Parathyroid adenoma (tissue), 2 donors: Measurements from ENCODE around the gene TRAPPC14.

Experiments
- H2AFZ ChIP-seq: fragments of 300-600 bp; sonication (generic); one replicate; pipeline ENCODE4 v1.7.0; 2017; ENCODE audit warnings: antibody characterized with exemption, mild to moderate bottlenecking
- H3K27ac ChIP-seq: fragments of 300-600 bp; sonication (generic); one replicate; pipeline ENCODE4 v1.7.0; 2017
- H3K27me3 ChIP-seq: fragments of 300-600 bp; sonication (generic); one replicate; pipeline ENCODE4 v1.7.0; 2017; ENCODE audit warnings: low read length; ENCODE audit not compliant: control insufficient read depth, insufficient read depth
- H3K36me3 ChIP-seq: fragments of 300-600 bp; sonication (generic); one replicate; pipeline ENCODE4 v1.7.0; 2017; ENCODE audit warnings: low read length; ENCODE audit not compliant: control insufficient read depth, insufficient read depth
- H3K4me1 ChIP-seq: fragments of 300-600 bp; sonication (generic); one replicate; pipeline ENCODE4 v1.7.0; 2017; ENCODE audit warnings: control low read depth
- H3K4me2 ChIP-seq: fragments of 300-600 bp; sonication (generic); one replicate; pipeline ENCODE4 v1.7.0; 2017; ENCODE audit warnings: low read length
- H3K4me3 ChIP-seq: fragments of 300-600 bp; sonication (generic); one replicate; pipeline ENCODE4 v1.7.0; 2017; ENCODE audit warnings: low read depth, low read length
- H3K79me2 ChIP-seq: fragments of 300-600 bp; sonication (generic); one replicate; pipeline ENCODE4 v1.7.0; 2017; ENCODE audit warnings: control low read depth
- H3K9ac ChIP-seq: fragments of 300-600 bp; sonication (generic); one replicate; pipeline ENCODE4 v1.7.0; 2017; ENCODE audit warnings: mild to moderate bottlenecking
- H3K9me3 ChIP-seq: fragments of 300-600 bp; sonication (generic); one replicate; pipeline ENCODE4 v1.7.0; 2017; ENCODE audit warnings: low read length; ENCODE audit not compliant: control insufficient read depth
- TF ChIP-seq, protein P1 (sequence below): fragments of 300-600 bp; sonication (generic); IDR thresholded peaks from one replicate; pipeline ENCODE4 v1.7.0; 2017; ENCODE audit warnings: antibody characterized with exemption, mild to moderate bottlenecking
- donor health status: primary hyperparathyroidism.

The TRAPPC14 gene

DNA sequence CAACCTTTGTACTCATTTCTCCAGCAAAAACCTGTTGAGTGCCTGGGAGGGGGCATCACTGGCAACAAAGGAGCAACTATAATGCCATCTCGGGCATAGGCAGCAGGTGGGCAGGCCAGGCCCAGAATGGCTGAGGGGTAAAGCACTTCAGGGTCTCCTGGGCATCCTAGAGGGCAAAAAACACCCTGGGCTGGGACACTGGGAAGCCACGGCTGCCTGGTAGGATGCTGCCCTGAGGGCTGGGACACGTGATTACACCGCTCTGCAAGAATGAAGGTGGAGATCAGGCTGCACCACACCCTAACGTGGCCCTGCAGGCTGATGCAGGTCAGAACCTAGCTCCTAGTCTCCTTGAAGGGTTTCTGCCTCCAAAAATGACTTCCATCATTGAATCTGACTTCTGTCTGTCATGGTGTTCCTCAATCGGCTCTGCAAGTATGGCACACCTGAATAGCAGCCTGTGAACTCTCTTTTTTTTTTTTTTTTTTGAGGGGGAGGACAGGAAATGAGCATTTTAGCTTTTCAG, 4.5 kb upstream of the TRAPPC14 start:
- Histone ChIP-seq H3K9me3 (no peaks in the 10 kb centered on the region), H3K27me3 (no peaks in the 10 kb centered on the region), H3K4me1 (peaks cover 6% of the 10 kb centered on the region), H3K79me2 (no peaks in the 10 kb centered on the region), H3K9ac (no peak overlapping the region), H2AFZ (no peak overlapping the region), H3K4me2 (no peak overlapping the region), H3K36me3 (no peaks in the 10 kb centered on the region), H3K27ac (no peak overlapping the region), H3K4me3 (no peak overlapping the region)
- TF ChIP-seq, protein P1, sequence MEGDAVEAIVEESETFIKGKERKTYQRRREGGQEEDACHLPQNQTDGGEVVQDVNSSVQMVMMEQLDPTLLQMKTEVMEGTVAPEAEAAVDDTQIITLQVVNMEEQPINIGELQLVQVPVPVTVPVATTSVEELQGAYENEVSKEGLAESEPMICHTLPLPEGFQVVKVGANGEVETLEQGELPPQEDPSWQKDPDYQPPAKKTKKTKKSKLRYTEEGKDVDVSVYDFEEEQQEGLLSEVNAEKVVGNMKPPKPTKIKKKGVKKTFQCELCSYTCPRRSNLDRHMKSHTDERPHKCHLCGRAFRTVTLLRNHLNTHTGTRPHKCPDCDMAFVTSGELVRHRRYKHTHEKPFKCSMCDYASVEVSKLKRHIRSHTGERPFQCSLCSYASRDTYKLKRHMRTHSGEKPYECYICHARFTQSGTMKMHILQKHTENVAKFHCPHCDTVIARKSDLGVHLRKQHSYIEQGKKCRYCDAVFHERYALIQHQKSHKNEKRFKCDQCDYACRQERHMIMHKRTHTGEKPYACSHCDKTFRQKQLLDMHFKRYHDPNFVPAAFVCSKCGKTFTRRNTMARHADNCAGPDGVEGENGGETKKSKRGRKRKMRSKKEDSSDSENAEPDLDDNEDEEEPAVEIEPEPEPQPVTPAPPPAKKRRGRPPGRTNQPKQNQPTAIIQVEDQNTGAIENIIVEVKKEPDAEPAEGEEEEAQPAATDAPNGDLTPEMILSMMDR = no peak

- Histone ChIP-seq H3K27ac (no peak overlapping the region), H3K9me3 (no peaks in the 10 kb centered on the region), H3K79me2 (no peaks in the 10 kb centered on the region), H3K4me2 (no peak overlapping the region), H3K36me3 (no peaks in the 10 kb centered on the region), H3K9ac (no peak overlapping the region), H2AFZ (no peak overlapping the region), H3K4me3 (no peak overlapping the region), H3K27me3 (no peaks in the 10 kb centered on the region), H3K4me1 (peaks cover 7% of the 10 kb centered on the region)
- TF ChIP-seq, protein P1 = no peak
Measured at GRCh38 chr7:100160067-100160466, 1.5 kb upstream of the TRAPPC14 start.

DNA sequence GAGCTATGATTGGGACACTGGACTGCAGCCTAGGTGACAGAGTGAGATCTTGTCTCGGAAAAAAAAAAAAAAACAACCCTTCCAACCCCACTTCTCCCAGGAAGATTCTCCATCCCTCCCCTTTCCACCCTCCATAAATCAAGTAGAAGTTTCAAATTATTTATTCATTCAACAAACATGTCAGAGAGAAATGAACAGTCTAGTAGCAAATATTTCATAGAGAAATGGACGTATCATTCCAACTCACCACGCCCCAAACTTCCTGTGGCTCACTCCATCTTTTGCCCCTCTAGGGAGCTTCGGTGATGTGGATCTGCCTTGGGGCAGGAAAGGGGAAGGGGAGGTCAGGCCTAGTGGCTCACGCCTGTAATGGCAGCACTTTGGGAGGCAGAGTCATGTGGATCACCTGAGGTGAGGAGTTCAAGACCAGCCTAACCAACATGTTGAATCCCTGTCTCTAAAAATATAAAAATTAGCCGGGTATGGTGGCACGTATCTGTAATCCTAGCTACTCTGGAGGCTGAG, 638 bp upstream of the TRAPPC14 start:
- H3K79me2 ChIP-seq = no peaks in the 10 kb centered on the region
- peak overlapping the region; percentile 87 for H3K4me3 ChIP-seq
- peak overlapping the region; percentile 96 for H2AFZ ChIP-seq
- no peaks in the 10 kb centered on the region for H3K9me3 ChIP-seq
- H3K9ac ChIP-seq = no peak overlapping the region
- TF ChIP-seq, protein P1 = no peak
- peak overlapping the region; percentile 91 for H3K27ac ChIP-seq
- H3K27me3 ChIP-seq = no peaks in the 10 kb centered on the region
- peaks cover 7% of the 10 kb centered on the region for H3K4me1 ChIP-seq
- peak overlapping the region; percentile 75 for H3K4me2 ChIP-seq
- no peaks in the 10 kb centered on the region for H3K36me3 ChIP-seq

DNA sequence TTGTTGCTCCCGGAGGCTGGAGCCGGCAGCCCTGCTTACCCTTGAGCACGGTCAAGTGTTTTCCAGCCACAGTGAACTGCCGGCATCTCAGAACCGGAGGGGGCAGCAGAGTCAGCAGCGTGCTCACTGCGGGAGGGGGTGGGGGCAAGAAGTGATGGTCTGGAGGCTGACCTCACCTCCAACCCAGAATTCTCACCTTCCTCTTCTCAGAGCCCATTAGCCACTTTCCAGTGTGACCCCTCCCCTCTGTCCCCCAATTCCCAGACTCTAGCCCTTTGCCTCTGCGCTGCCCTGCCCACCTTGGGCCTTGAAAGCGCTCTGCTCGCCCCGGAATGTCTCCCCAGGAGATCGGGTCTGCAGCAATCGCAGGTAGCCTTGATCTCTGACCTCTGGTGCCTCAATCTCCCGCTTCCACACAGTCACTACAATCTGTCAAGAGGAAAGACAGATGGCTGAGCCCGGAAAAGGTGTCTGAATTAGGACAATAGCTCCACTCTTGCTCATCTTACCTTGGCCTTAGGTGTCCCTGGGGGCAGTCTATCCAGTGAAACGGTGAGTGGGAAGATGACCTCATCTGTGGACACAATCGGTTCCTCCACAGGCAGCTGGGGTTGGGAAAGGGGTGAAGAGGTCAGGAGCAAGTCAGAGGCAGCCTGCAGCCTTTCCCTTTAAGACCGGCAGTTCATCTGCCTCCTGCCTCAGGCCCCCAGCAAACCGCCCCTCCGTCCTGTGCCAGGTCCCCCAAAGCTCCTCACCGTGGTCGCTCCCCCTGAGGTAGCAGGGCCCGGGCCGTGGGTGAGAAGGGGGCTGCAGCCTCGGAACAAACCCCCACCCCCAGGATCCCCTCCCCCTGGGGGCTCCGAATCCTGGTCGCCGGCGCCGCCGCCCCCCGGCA, 942 bp downstream of the TRAPPC14 start:
- TF ChIP-seq, protein P1 = peak; percentile 35
- Histone ChIP-seq H3K4me1 (peaks cover 7% of the 10 kb centered on the region), H2AFZ (peak overlapping the region; percentile 96), H3K9ac (peak overlapping the region; percentile 80), H3K27me3 (no peaks in the 10 kb centered on the region), H3K27ac (peak overlapping the region; percentile 91), H3K79me2 (no peaks in the 10 kb centered on the region), H3K4me2 (peak overlapping the region; percentile 75), H3K9me3 (no peaks in the 10 kb centered on the region), H3K4me3 (peak overlapping the region; percentile 87), H3K36me3 (no peaks in the 10 kb centered on the region)
